COLO829 (cell line): ENCODE data around the gene GOLPH3L.
"Not testable (repeated sequence)": the region's sequence is repeated elsewhere in the genome, so short reads cannot be mapped to it uniquely, and the experiment has no call there.

Experiments
- DNase-seq: peaks from one replicate; pipeline ENCODE4 v3.0.0; 2012; ENCODE audit warnings: low spot score

The GOLPH3L gene

GRCh38 chr1:150696995-150697927 lies at the start of gene GOLPH3L:
Gene GOLPH3L (minus strand): TSS chr1:150697154. CDS start chr1:150694838, 2,316 bp downstream.
- DNase-seq = peak; percentile 95

- no peak for DNase-seq
These were observed 33.3 kb upstream of the GOLPH3L start for GRCh38 chr1:150730130-150730721.

GRCh38 chr1:150724336-150724735 lies 27.4 kb upstream of the GOLPH3L start:
- no peak for DNase-seq

- DNase-seq = no peak
These were observed 23.7 kb upstream of the GOLPH3L start, which contains the start of gene HORMAD1 for GRCh38 chr1:150720703-150721102. Gene HORMAD1 (minus strand): TSS chr1:150720895. CDS start chr1:150719505, 1,390 bp downstream.

- no peak for DNase-seq
These were observed 23.1 kb upstream of the GOLPH3L start for GRCh38 chr1:150720098-150720497.

- DNase-seq = no peak
These were observed 21.4 kb upstream of the GOLPH3L start for GRCh38 chr1:150718225-150718891.

GRCh38 chr1:150709031-150709430 lies 12.1 kb upstream of the GOLPH3L start:
- not testable (repeated sequence) for DNase-seq

- DNase-seq = no peak
These were observed 11.6 kb upstream of the GOLPH3L start for GRCh38 chr1:150708595-150708994.

GRCh38 chr1:150706091-150706490 lies 9.1 kb upstream of the GOLPH3L start:
- no peak for DNase-seq

- no peak for DNase-seq
These were observed 6.5 kb upstream of the GOLPH3L start for GRCh38 chr1:150703427-150703826.

GRCh38 chr1:150696590-150696989 lies 364 bp downstream of the GOLPH3L start:
- no peak for DNase-seq

GRCh38 chr1:150696162-150696561 lies 792 bp downstream of the GOLPH3L start:
- no peak for DNase-seq

GRCh38 chr1:150695561-150695960 lies 1.4 kb downstream of the GOLPH3L start:
- DNase-seq = no peak

GRCh38 chr1:150692720-150693119 lies 4.2 kb downstream of the GOLPH3L start:
- DNase-seq = peak; percentile 36

GRCh38 chr1:150688763-150689162 lies 8.2 kb downstream of the GOLPH3L start:
- peak; percentile 63 for DNase-seq

- DNase-seq = no peak
These were observed 10.7 kb downstream of the GOLPH3L start for GRCh38 chr1:150686275-150686674.

- DNase-seq = no peak
These were observed 13.0 kb downstream of the GOLPH3L start for GRCh38 chr1:150683914-150684313.

GRCh38 chr1:150678988-150679387 lies 18.0 kb downstream of the GOLPH3L start:
- no peak for DNase-seq

GRCh38 chr1:150674881-150675280 lies 22.1 kb downstream of the GOLPH3L start:
- no peak for DNase-seq

GRCh38 chr1:150663321-150663720 lies 33.6 kb downstream of the GOLPH3L start:
- DNase-seq = no peak

- no peak for DNase-seq
These were observed 34.1 kb downstream of the GOLPH3L start for GRCh38 chr1:150662811-150663210.

GRCh38 chr1:150661156-150661555 lies 35.8 kb downstream of the GOLPH3L start:
- DNase-seq = no peak

- no peak for DNase-seq
These were observed 36.4 kb downstream of the GOLPH3L start for GRCh38 chr1:150660584-150660983.
